Thoracic aorta (tissue), 2 donors: Measurements from ENCODE around the gene FRMD8. TPM values are rescaled to one million over a fixed set of nuclear protein-coding genes. Genes with fewer than 3 reads are reported as not detected.

Experiments used
- ATAC-seq: fragments of 150-250 bp; one replicate; pipeline ENCODE4 v1.8.0; 2017; ENCODE audit warnings: low read depth; ENCODE audit not compliant: insufficient number of reproducible peaks, low FRiP score
- DNase-seq: peaks from one replicate; pipeline ENCODE4 v3.0.0-alpha.2; 2020; ENCODE audit warnings: low spot score
- H3K27ac ChIP-seq, 2 donors: fragments of 200-600 bp; sonication (generic); 1 replicate in 1 of 2; 2 replicates in 1 of 2; pipeline ENCODE4 v1.5.1; 2016; ENCODE audit warnings: mild to moderate bottlenecking in 2 of 2, moderate library complexity in 2 of 2
- H3K27me3 ChIP-seq: fragments of 200-600 bp; sonication (generic); replicated peaks from 2 replicates; pipeline ENCODE4 v1.6.0; 2016; ENCODE audit warnings: mild to moderate bottlenecking; ENCODE audit not compliant: insufficient read depth
- H3K36me3 ChIP-seq: fragments of 200-600 bp; sonication (generic); one replicate; pipeline ENCODE4 v1.5.1; 2016
- H3K4me1 ChIP-seq, 2 donors: fragments of 200-600 bp; sonication (generic); 1 replicate in 1 of 2; 2 replicates in 1 of 2; pipeline versions ENCODE4 v1.5.1 to v1.6.0; 2016; ENCODE audit warnings: low read depth in 2 of 2, mild to moderate bottlenecking in 1 of 2; ENCODE audit not compliant: control insufficient read depth in 1 of 2
- H3K4me3 ChIP-seq: fragments of 200-600 bp; sonication (generic); 2 replicates; pipeline ENCODE4 v1.5.1; 2016; ENCODE audit warnings: mild to moderate bottlenecking
- H3K9me3 ChIP-seq: fragments of 200-600 bp; sonication (generic); 2 replicates; pipeline ENCODE4 v1.5.1; 2016
- total RNA-seq, 2 donors: library from RNA; depleted of rRNA; stranded (reverse); fragments of >200 nt; gene quantifications; one replicate each; pipeline versions ENCODE4 v1.1.0 to v1.2.3, GENCODE V29; 2016
- TF ChIP-seq, protein P1 (sequence below): fragments of 200-600 bp; sonication (generic); IDR thresholded peaks from one replicate; pipeline ENCODE4 v1.5.1; 2019; ENCODE audit warnings: antibody characterized with exemption

Gene FRMD8
- total RNA-seq, 2 donors from 2014 or later = 45.2 to 45.9 TPM

DNA sequence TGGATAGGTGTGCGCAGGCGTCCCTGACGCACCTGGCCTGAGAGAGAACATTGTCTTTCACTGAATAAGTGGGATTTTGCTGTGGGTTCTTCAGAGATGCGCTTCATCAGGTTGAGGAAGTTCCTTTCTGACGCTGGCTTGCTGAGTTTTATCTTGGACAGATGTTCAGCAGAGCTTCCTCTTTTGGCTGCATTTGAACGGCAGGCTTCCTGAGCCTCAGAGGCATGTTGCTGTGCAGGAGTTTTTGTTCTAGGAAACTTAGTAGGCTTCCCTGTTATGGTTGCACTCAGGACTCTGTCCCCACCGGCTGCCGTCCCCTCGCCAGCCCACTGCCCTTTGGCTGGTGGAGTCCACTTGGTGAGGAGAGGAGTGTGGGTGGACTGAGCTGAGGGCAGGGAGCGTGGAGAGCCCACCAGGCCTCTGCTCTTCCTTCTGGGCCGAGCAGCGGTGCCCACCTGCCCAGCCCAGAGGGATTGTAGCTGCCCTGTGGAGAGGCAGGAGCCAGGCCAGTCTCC lies 17.2 kb downstream of the FRMD8 start:
- Histone ChIP-seq H3K27ac (no peak overlapping the region), H3K9me3 (no peaks in the 10 kb centered on the region), H3K36me3 (peaks cover 32% of the 10 kb centered on the region), H3K4me3 (no peak overlapping the region), H3K27me3 (no peaks in the 10 kb centered on the region), H3K4me1 (no peaks in the 10 kb centered on the region)
- ATAC-seq = no peak
- no peak for DNase-seq
- TF ChIP-seq, protein P1, sequence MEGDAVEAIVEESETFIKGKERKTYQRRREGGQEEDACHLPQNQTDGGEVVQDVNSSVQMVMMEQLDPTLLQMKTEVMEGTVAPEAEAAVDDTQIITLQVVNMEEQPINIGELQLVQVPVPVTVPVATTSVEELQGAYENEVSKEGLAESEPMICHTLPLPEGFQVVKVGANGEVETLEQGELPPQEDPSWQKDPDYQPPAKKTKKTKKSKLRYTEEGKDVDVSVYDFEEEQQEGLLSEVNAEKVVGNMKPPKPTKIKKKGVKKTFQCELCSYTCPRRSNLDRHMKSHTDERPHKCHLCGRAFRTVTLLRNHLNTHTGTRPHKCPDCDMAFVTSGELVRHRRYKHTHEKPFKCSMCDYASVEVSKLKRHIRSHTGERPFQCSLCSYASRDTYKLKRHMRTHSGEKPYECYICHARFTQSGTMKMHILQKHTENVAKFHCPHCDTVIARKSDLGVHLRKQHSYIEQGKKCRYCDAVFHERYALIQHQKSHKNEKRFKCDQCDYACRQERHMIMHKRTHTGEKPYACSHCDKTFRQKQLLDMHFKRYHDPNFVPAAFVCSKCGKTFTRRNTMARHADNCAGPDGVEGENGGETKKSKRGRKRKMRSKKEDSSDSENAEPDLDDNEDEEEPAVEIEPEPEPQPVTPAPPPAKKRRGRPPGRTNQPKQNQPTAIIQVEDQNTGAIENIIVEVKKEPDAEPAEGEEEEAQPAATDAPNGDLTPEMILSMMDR = no peak

DNA sequence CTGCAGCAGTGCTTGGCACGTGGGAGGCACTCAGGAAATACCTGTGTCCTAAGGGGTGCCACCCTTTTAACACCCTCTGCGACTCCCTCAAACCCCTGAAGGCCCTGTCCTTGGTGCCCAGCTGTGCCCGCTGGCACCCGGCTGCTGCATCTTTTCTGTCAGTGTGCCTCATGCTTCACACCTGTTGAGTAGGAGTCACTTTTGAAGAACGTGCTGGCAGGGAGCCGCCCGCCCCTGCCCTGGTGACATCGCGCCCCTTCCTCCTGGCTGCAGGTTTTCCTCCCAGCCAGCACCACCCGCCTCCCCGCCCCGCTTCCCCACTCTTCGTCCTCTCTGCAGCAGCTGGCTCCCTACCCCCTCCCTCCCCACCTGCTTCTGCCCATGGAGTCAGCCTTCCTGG lies 17.8 kb downstream of the FRMD8 start:
- Histone ChIP-seq H3K36me3 (peaks cover 35% of the 10 kb centered on the region), H3K4me3 (no peak overlapping the region), H3K27me3 (no peaks in the 10 kb centered on the region), H3K9me3 (no peaks in the 10 kb centered on the region), H3K4me1 (no peaks in the 10 kb centered on the region), H3K27ac (no peak overlapping the region)
- DNase-seq = no peak
- TF ChIP-seq, protein P1 = no peak
- no peak for ATAC-seq

DNA sequence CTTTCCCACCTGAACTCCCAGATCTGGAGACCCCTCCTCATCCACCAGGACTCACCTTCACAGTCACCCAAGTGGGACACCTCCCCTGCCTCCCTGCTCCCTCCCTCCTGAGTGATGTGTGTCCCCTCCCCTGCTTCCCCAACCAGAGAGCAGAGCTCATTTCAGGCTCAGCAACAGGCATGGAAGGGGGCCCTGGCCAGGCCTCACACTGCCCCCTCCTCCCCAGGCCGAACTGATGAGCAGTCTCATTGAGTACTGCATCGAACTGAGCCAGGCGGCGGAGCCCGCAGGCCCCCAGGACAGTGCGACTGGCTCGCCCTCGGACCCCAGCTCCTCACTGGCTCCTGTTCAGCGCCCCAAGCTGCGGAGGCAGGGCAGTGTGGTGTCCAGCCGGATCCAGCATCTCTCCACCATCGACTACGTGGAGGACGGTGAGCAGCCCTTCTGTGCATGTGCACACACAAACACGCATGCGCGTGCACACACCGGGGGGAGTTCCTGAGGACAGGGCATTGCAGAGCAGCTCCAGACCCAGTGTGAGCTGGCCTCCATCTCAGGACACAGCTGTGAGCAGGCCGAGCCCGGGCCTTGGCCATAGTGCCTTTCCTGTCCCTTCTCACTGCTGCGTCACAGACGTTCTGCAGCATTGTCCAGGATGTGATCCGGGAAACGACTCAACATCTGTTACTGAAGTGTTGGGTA lies 18.4 kb downstream of the FRMD8 start:
- no peak for DNase-seq
- Histone ChIP-seq H3K36me3 (peaks cover 36% of the 10 kb centered on the region), H3K4me1 (no peaks in the 10 kb centered on the region), H3K9me3 (no peaks in the 10 kb centered on the region), H3K27ac (no peak overlapping the region), H3K4me3 (no peak overlapping the region), H3K27me3 (no peaks in the 10 kb centered on the region)
- TF ChIP-seq, protein P1 = no peak
- ATAC-seq = no peak

DNA sequence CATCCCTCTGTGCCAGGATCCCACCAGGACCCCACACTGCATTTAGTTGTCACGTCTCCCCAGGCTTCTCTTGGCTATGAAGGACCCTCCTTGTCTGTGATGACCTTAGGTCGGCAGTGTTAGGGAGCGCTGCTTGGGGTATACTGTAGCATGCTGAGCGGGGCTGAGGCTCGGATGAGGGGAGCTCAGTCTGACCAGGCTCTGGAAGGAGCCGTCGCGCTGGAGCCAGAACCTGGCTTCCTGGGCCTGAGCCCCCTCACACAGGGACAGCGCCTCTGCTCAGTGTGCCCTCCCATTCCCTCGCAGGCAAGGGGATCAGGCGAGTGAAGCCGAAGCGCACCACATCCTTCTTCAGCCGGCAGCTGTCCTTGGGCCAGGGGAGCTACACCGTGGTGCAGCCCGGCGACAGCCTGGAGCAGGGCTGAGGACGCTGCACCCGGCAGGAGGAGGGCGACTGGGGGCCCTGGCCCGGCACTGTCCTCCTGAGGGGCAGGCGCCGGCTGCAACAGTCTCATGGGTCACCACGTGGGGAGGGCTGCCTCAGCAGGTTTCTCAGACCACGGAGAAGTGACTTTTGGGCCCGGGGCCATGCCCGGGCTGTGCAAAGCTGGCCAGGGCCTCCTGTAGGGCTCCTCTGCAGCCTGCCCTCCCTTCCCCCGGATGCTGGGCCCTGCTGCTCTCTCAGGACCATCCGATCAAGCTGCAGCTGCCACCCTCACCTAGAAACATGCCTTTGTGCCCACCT lies 24.7 kb downstream of the FRMD8 start:
- ATAC-seq (no peak), DNase-seq (no peak)
- no peaks in the 10 kb centered on the region for H3K9me3 ChIP-seq
- H3K27ac ChIP-seq = no peak overlapping the region
- peaks cover 0 to 5% of the 10 kb centered on the region in 2 donors for H3K4me1 ChIP-seq
- peaks cover 37% of the 10 kb centered on the region for H3K36me3 ChIP-seq
- TF ChIP-seq, protein P1 = no peak
- H3K4me3 ChIP-seq = no peak overlapping the region
- H3K27me3 ChIP-seq = no peaks in the 10 kb centered on the region

- Histone ChIP-seq H3K4me1 (peaks cover 3 to 11% of the 10 kb centered on the region in 2 donors), H3K36me3 (peaks cover 32% of the 10 kb centered on the region), H3K27me3 (no peaks in the 10 kb centered on the region), H3K27ac (no peak overlapping the region), H3K4me3 (no peak overlapping the region), H3K9me3 (no peaks in the 10 kb centered on the region)
- ATAC-seq = no peak
- DNase-seq = no peak
- TF ChIP-seq, protein P1 = no peak
Observed at GRCh38 chr11:65411681-65412070, 25.2 kb downstream of the FRMD8 start.
